Stimulated activated CD4-positive, alpha-beta T cell treated with anti-CD3 and anti-CD28 coated beads, TNF-alpha, amount 100 ng/mL, for 4 hours (primary cell): Measurements from ENCODE around the gene FGF12.

Experiments used
- DNase-seq, 3 experiments: peaks; one replicate each; pipeline ENCODE4 v3.0.0-alpha.2; 2020; ENCODE audit warnings: low read depth in 3 of 3

FGF12 gene

GRCh38 chr3:192261135-192261534, 466.2 kb downstream of the FGF12 start:
- DNase-seq = no peak

- DNase-seq = no peak
Observed at GRCh38 chr3:192260116-192261010, 467.0 kb downstream of the FGF12 start.

GRCh38 chr3:192259661-192260060, 467.7 kb downstream of the FGF12 start:
- no peak for DNase-seq

- DNase-seq = no peak
Observed at GRCh38 chr3:192258721-192259120, 468.6 kb downstream of the FGF12 start.

GRCh38 chr3:192255839-192256238, 471.5 kb downstream of the FGF12 start:
- DNase-seq = no peak

- DNase-seq = no peak
Observed at GRCh38 chr3:192253138-192253887, 474.0 kb downstream of the FGF12 start.

- no peak for DNase-seq
Observed at GRCh38 chr3:192249516-192249915, 477.8 kb downstream of the FGF12 start.

- DNase-seq = no peak
Observed at GRCh38 chr3:192246847-192247559, 480.3 kb downstream of the FGF12 start.

- DNase-seq = no peak
Observed at GRCh38 chr3:192244591-192244990, 482.8 kb downstream of the FGF12 start.

GRCh38 chr3:192239956-192240355, 487.4 kb downstream of the FGF12 start:
- no peak for DNase-seq

- no peak for DNase-seq
Observed at GRCh38 chr3:192237992-192238608, 489.2 kb downstream of the FGF12 start.

- no peak for DNase-seq
Observed at GRCh38 chr3:192229866-192230265, 497.5 kb downstream of the FGF12 start.

- DNase-seq = no peak
Observed at GRCh38 chr3:192224634-192225155, 502.6 kb downstream of the FGF12 start.

- DNase-seq = no peak
Observed at GRCh38 chr3:192223815-192224214, 503.5 kb downstream of the FGF12 start.

- DNase-seq = no peak
Observed at GRCh38 chr3:192220915-192221314, 506.4 kb downstream of the FGF12 start.

GRCh38 chr3:192219926-192220325, 507.4 kb downstream of the FGF12 start:
- DNase-seq = no peak

- DNase-seq = no peak
Observed at GRCh38 chr3:192216067-192216466, 511.3 kb downstream of the FGF12 start.

GRCh38 chr3:192212979-192213378, 514.4 kb downstream of the FGF12 start:
- no peak for DNase-seq

GRCh38 chr3:192212335-192212734, 515.0 kb downstream of the FGF12 start:
- no peak for DNase-seq

- no peak for DNase-seq
Observed at GRCh38 chr3:192207651-192208050, 519.7 kb downstream of the FGF12 start.

GRCh38 chr3:192207239-192207638, 520.1 kb downstream of the FGF12 start:
- DNase-seq = no peak

- no peak for DNase-seq
Observed at GRCh38 chr3:192194085-192194484, 533.3 kb downstream of the FGF12 start.
